ENCODE results near the gene WWTR1. TPM values are rescaled to one million over a fixed set of nuclear protein-coding genes. Genes with fewer than 3 reads are reported as not detected.

The WWTR1 gene
- 59.1 and 73.5 TPM in 2 replicates for total RNA-seq (2014; rRNA removed)
- 33.7 TPM for polyA plus RNA-seq (2012)

DNA sequence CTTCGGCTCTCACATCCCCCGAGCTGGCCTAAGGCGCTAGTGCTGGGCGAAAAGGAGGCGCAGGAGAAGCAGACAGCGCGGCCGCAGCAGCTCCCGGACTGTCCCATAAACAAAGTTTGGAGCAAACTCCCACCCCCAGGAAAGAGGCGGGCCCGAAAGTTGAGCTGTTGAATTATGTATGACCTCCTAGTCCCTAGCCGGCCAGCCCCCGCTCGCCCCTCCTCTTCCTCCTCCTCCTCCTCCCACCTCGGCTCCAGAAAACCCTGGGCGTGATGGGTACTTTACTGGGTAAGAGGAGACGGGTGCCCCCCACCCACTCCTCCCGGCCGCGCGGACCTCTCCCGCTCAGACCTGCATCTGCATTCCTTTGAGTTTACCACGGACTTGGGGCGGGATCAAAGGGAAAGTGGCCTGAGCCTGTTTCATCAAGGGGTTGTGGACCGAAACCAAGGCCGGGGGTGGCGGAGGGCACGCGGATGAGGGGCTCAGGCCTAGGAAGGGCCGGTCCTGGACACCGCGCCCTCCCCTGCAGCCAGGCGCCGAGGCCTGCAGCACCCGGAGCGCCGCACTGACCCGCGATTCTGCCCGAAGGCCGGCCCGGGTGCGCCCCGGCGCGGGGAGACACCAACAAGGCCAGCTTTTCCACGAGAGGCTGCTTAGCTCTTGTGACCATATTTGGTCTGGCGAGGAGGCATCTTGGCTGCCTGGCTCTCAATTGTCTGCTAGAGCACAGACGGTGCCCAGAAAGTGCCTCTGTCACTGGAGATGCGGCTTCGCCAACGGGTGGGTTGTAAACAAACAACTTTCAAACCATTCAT is at the start of gene WWTR1:
WWTR1 (minus strand) TSS at position 100 of the 818 bp plus-strand sequence. CDS start 719 bp downstream, outside the sequence.
- peak; percentile 95 for DNase-seq (ENCODE audit: low read depth)

DNA sequence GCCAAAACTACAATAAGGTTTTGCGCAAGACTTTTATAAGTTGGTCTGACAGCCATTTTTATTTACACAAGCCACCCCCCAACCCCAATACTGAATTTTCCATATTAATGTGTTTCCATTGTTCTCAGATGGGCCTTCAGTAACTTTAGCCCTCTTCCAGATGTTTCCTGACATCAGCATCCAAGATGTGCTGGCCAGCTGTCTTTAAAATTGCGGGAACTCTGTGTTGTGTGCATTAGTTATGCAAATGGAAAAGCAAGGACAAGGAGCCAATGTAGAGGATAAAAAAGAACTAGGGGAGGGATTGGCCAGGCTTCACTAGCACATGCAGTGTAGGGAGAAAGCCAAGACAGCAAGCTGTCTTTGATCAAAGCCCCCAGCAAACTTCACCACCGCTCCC is 49.1 kb upstream of the WWTR1 start:
- no peak for DNase-seq (ENCODE audit: low read depth)

DNA sequence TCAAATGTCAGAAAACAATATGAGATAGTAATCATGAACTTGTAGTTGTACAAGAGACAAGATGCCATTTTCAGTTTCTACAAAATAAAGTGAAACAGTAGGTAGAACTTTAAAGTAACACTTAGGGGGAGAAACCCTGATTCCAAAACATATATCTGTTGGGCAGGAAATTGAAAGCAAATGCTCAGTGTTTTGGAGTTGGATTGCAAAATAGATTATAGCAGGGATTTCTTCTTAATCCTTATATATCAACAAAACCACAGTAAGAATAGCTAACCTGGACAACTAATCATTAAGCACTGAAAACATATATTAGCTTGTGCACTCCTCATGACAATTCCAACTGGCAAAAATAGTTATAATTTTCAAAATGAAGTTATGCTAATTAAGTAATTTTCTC is 47.6 kb upstream of the WWTR1 start:
- no peak for DNase-seq (ENCODE audit: low read depth)

DNA sequence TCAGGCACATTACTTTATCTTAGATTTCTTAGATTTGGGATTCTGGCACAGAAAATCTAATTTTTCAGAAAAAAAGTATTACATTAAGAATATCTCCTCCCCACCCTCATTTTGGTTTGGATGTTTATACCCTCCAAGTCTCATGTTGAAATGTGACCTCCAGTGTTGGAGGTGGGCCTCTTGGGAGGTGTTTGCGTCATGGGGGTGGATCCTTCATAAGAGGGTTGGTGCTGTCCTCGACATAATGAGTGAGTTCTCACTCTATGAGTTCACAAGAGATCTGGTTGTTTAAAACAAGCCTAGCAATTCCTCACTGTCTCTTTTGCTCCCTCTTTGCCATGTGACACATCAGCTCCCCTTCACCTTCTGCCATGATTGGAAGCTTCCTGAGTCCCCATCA is 45.6 kb upstream of the WWTR1 start:
- DNase-seq (ENCODE audit: low read depth): peak; percentile 51

DNA sequence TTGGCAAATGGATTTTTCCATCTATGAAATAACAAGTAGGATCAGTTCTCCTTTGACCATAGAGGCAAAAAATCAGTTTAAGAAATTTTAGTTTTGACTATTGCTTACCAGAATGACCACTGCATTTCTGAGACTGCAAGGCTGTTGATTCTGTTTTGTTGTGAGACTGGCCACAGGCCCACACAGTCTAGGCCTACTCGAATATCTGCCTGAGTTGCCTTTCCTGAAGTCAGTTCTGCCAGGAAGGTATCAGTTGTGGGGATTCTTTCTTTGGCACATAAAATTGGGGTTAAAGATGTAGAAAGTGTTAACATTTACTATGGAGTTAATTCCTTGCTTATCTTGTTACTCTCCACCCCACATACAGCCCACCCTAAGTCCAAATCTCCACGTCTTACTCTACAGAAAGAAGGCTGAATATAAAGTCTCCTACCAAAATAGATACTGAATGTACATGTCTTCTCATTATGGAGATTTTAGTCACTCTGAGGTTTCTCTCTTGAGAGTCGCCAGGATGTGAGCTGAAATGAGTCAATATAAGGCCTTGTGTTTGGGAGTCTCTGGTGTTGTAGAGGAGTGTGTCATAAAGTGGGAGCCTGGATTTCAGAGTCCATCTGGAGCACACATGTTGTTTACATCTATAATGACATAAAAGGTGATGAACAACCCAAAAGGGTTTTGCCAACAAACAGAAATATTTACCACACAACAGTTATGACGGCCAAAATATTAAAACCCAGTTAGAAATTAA is 45.0 kb upstream of the WWTR1 start:
- DNase-seq (ENCODE audit: low read depth): peak; percentile 95

DNA sequence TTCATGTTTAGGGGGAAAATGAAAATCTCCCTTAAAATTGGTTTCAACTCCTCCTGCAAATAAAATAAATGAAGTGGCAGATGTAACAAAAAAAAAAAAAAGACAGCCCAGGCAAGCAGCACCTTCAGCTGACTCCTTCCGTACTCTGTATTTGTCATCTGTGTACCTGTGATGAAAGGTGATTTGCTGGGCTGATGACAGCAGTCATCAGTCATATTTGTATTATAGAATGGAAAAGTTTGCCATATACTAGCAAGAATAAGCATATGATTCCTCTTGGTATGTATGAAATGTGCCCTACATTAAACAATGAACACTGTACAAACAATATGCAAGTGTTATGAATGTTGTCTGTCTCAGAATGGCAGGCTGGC is 44.1 kb upstream of the WWTR1 start:
- no peak for DNase-seq (ENCODE audit: low read depth)

DNA sequence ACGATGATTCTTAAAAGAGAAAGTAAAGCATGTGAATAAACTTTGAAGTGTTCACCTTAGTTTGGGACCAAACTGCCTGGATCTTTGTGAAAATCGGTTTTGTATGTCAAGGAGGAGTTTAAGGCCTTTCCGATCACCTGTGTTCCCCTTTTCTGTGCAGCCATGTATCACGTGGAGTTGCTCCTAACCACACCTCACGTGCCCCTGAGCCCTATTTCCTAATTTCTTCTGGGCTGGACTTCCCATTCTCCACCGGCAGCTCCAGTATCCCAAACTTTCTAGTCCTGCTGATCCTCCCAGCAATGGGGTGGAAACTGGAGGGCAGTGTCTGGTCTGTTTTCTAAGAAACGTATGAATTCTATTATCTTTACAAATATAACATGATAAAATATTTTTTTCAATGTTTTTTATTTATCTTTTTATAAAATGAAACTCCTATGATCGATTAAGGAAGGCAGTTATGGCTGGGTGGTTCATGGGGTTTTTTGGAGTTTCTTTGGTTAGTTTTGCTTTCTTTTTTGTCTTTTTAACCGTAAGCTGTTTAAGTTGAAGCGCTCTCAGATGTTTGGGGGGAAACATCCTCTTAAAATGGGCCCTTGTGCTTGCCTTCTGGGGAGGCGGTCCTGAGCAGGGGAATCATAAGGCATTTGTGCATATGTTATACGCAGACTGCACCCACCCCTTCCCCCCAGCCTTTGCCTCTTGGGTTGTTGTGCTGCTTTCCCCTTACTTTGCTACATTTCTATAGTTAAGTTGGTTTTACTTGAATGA is 43.6 kb upstream of the WWTR1 start:
- no peak for DNase-seq (ENCODE audit: low read depth)

DNA sequence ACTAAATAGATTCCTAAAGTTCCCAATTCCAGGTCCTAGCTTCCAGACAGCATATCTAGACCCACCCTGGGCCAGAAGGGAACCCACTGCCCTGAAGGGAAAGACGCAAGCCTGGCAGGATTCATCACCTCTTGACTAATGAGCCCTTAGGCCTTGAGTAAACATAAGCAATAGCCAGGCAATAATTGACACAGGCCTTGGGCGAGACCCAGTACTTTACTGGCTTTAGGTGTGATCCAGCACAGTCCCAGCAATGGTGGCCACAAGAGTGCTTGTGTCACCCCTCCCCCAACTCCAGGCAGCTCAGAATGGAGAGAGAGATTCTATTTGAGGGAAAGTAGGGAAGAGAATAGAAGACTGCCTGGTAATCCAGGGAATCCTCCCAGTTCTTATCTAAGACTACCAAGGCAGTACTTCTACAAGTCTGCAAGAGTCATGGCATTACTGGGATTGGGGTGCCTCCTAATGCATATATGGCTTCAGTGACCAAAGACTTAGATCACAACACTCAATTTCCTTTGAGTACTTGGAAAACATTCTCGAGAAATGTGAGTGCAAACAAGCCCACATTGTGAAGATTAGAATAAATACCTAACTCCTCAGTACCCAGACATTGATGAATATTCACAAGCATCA is 30.4 kb upstream of the WWTR1 start:
- DNase-seq (ENCODE audit: low read depth): no peak

DNA sequence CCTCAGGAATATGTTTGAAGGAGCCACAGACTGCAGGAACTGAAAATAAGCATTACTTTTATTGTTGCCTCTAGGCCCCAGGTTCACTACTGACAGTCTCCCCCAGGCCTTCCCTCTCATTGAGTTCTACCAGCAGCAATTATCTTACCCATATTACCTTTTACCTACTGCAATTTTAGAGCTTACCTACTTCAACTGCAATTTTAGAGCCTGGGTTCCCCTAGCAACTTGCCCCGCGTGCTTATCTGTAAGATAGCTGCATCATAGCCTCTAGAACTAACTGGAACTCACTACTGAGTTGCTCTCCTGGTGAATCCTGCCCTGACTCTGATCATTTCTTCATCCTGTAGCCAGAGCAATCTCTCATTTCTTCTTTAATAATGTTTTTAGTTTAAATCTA is 29.2 kb upstream of the WWTR1 start:
- DNase-seq (ENCODE audit: low read depth): no peak

DNA sequence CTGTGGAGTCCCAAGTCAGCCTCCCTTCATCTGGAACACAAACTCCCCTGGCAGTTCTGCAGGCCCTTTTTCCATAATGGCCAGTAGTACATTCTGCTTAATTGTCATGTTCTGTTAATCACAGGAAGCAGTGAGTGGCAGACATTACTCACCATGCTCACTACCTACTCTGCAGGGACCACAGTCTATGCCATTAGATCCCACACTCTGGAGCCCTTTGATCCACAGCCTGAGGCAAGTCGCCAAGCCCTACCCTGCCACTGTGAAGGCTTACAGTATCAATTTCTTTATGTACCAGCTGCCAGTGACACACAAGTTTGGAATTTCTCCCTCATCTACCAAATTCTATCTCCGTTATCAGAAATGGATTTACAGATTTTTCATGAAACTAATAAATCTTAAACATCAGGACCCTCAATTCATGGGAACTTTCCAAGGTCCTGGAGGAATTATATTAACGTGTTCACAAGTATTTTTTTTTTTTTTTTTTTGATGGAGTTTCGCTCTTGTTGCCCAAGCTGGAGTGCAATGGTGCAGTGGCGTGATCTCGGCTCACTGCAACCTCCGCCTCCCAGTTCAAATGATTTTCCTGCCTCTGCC is 20.6 kb upstream of the WWTR1 start:
- peak; percentile 84 for DNase-seq (ENCODE audit: low read depth)

DNA sequence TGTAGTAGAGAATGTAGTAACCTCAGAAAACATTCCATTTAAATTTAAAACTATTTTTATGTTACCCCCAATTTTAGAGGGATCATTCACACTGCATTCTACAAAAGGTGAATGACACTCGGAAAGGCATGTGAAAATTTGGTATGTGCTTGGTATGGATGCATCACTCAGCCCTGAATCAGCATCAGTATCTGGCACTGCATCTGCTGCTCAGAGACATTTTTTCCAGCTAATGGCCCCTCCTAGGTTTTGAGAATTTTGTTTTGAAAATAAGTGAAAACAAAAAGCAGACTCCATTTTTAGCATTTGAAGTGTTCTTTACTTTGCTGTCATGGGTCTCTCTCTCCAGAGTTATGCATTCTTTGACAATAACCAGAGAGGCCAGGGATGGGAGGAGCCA is 15.6 kb upstream of the WWTR1 start:
- DNase-seq (ENCODE audit: low read depth): no peak

DNA sequence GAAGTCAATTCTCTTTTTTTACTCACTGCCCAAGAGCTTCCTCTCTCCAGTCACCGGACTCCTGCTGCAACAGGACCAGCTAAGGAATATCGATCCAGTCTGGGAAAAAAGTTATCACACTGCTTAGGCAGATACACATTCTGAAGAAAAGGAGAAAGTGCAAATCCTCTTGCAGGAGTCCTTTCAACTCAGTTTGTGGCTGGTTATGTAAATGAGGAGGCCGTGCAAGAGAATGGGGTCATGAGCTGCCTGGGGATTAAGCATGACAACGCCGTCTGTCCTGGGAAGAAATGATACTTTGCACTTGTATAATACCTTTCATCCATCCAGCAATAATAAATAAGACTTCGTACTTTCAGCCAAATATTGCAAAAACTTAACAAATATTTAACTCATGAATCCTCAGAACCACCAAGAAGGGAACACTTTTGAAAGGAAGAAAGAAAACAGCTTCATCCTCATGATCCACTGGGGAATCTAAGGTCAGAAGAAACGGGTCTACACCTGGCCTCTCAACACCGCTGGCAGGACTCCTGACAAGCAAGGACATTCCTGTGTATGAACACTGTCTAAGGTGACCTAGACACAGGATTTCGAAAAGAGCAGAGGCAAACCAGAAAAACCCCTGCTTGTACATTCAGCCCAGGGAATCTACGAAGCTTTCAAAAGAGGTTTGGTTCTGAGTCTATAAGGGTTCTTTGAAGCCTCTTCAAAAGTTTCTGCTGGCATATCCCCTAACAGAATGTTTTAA is 13.1 kb upstream of the WWTR1 start:
- DNase-seq (ENCODE audit: low read depth): no peak

DNA sequence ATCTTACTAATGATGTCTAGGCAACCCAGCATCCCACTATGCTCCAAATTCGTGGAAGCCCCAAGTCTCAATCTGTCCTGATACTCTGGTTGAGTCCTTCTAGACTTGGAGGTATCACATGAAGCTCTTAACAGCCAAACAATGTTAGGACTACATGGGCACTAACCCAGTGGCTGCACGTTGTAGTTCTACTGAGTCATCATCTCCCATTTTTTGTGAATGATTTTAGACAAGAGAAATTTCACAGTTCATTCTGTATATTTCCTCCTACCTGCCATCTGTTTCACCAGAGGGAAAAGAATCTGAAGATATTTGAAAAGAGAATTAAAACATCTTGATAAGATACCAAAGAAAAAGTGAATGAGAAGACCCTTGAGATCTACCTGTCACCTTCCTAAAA is 9.8 kb upstream of the WWTR1 start:
- DNase-seq (ENCODE audit: low read depth): no peak

DNA sequence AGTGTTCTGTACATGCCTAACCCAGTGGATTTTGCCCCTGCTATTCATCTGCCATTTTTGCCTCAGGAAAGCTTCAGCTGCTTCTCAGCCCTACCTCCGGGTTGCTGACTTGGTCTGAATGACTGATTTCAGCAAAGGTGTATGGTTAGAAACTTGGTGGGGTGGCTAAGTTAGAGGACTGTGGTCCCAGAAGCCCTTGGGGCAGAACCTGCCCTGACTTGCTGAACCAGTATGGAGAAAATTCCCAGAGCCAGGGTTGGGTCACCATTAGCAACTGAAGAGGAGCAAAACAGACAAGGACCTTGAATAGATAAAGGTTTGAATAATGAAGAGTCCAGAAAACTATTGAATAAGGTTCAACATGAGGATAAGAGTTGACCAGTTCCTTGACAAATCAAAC is 6.1 kb upstream of the WWTR1 start:
- DNase-seq (ENCODE audit: low read depth): no peak

DNA sequence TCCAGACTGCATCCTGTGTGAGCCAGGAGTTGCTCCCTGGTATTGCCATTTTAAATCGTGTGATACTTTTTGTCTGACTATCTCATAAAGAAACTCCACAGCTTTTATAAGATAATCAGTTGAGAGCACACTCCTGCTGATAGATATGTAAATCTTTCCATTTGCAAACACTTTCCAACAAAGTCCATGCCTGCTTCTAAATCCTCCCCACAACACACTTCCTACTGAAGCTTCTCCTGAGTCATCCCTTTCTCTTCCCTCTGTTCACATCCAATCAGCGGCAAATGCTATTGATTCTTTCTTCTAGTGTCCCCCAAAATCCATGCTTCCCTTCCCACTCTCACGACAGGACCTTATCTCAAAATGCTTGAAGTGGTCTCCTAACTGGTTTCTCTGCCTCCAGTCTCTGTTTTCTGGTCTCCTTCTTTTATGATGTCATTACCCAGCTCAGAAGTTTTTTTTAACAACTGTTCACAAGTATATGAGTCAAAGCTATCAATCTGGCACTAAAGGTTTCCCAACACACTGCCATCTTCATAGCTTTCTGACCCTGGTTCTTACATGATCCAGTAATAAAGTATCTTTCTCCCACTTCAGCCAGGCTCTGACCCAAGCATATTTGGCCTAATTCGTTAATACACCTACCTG is 4.5 kb upstream of the WWTR1 start:
- DNase-seq (ENCODE audit: low read depth): peak; percentile 55

DNA sequence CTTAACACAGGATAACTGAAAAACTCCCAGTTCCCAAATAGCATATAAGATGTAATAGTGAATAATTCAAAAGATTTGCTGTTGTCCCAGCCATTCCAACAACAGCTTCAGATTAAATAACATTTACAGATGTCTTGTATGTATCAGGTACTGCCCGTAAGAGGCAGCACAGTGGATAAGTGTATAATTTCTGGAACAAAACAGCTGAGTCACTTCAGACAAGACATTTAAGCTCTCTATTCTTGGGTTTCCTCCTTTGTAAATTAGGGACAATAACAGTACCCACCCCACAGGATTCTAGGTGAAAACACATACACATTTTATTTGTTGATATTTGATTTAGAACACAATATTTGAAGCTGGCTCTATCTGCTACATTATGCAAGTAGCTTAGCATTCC is 2.6 kb upstream of the WWTR1 start:
- DNase-seq (ENCODE audit: low read depth): peak; percentile 41

DNA sequence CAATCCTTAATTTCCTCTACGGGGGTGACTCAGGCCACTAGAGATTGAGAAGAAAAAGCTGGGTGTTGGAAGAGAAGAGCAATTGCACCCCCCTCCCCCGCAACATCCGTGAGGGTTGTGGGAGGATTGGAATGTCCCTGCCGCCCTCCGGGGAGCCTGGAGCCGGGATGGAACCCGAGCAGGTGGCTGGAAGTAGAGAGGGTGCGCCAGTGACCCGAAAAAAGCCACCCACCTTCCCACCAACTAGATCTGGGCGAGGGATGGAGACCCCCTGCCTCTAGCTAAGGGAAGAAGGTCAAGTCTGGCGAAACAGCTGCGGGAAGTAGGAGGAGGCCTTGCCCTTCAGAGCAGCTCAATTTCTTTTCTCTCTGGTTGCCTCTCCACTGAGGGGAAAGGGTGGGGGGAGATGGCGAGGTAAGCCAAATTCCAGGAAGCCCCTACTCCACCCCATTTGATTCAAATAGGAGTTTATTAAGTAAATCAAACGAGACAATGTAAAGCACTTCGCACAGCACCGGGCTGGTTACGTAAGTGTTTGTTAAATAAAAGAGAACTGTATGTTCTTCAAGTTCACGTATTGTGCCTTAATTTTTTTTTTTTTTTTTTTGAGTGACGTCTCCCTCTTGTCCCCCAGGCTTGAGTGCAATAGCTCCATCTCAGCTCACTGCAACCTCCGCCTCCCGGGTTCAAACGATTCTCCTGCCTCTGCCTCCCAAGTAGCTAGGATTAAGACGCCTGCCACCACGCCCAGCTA is 1.1 kb upstream of the WWTR1 start:
- no peak for DNase-seq (ENCODE audit: low read depth)

DNA sequence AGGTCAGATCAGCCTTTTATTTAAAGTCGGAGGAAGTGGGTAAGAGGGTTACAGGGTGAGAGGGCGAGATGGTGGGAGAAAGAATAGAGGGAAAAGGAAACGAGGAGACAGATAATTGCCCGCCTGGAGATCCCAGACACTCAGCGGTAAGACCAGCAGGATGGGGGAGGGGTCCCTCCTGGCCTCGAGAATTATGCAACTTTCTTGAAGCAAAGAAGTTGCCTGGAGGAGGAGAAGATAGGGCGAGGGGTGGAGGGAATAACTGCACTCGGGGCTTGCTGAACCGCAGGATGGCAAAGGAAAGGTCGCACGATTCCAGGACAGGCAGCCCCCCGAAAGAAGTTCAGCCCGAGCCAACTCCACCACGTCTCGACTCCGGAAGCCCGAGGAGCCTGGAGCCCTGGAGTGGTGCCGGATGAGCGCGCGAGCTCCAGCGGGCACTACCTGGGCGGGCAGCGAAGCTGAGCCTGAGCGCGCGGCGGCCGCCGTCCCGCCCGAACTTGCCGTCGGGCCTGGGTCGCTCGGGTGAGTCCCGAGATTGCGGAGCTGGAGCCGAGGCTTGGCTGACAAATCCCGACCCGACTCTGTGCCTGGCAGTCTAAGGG is 402 bp downstream of the WWTR1 start:
- peak; percentile 47 for DNase-seq (ENCODE audit: low read depth)

Measured in LHCN-M2 (cell line).